B cell (primary cell): ENCODE data around the gene TMEM131L. TPM values are rescaled to one million over a fixed set of nuclear protein-coding genes. Genes with fewer than 3 reads are reported as not detected.

Experiments
- ATAC-seq: fragments of 200-7000 bp; cut with Tn5 transposase; one replicate; pipeline ENCODE4 v1.10.0; 2021; ENCODE audit warnings: low read depth, mild to moderate bottlenecking, moderate number of reproducible peaks, moderate library complexity
- CTCF ChIA-PET: fragments of 350-600 bp; sonication (Branson Sonifier 250); formaldehyde crosslinking; loops from one replicate; lab custom pipeline; 2021; ENCODE audit warnings: antibody characterized with exemption, inconsistent platforms; lab: Charles Lee
- POLR2A ChIA-PET: fragments of 350-600 bp; sonication (Branson Sonifier 250); formaldehyde crosslinking; loops from one replicate; lab custom pipeline; 2021; ENCODE audit warnings: antibody characterized with exemption; lab: Charles Lee
- DNase-seq: peaks from one replicate; pipeline ENCODE4 v3.0.0; 2013
- H2AFZ ChIP-seq: 2 replicates; pipeline ENCODE4 v1.6.1; 2012; ENCODE audit warnings: mild to moderate bottlenecking, low read depth, low read length; ENCODE audit not compliant: insufficient read depth, poor library complexity, severe bottlenecking
- H3K27ac ChIP-seq, 2 donors: 1 replicate in 1 of 2; 2 replicates in 1 of 2; pipeline ENCODE4 v1.5.1; 2012 to 2013; ENCODE audit warnings: low read length in 2 of 2, mild to moderate bottlenecking in 2 of 2, moderate library complexity in 1 of 2
- H3K27me3 ChIP-seq, 4 experiments: fragments of 200-600 bp in 1 of 4; sonication (generic) in 1 of 4; replicated peaks in 1 of 4; 1 replicate in 2 of 4; 2 replicates in 2 of 4; pipeline versions ENCODE4 v1.6.1 to v1.7.0; 2013 to 2016; ENCODE audit warnings: low read length in 3 of 4, mild to moderate bottlenecking in 2 of 4, mixed read lengths in 1 of 4, moderate library complexity in 1 of 4; ENCODE audit not compliant: insufficient read depth in 4 of 4, control insufficient read depth in 3 of 4; ENCODE audit errors: control extremely low read depth in 1 of 4
- H3K36me3 ChIP-seq, 2 experiments: replicated peaks in 1 of 2; 1 replicate in 1 of 2; 2 replicates in 1 of 2; pipeline versions ENCODE4 v1.6.1 to v1.7.1; 2013; ENCODE audit warnings: low read length in 1 of 2; ENCODE audit not compliant: insufficient read depth in 2 of 2, control insufficient read depth in 1 of 2; ENCODE audit errors: control extremely low read depth in 1 of 2, extremely low read depth in 1 of 2
- H3K4me1 ChIP-seq, 2 donors: fragments of 200-600 bp in 1 of 2; sonication (generic) in 1 of 2; 1 replicate in 1 of 2; 2 replicates in 1 of 2; pipeline versions ENCODE4 v1.5.1 to v1.6.1; 2013 to 2017; ENCODE audit warnings: low read length in 2 of 2; ENCODE audit not compliant: control insufficient read depth in 2 of 2, insufficient read depth in 2 of 2
- H3K4me2 ChIP-seq: replicated peaks from 2 replicates; pipeline ENCODE3; 2012; ENCODE audit warnings: mild to moderate bottlenecking, low read depth, low read length; ENCODE audit not compliant: poor library complexity, severe bottlenecking
- H3K4me3 ChIP-seq, 5 experiments: fragments of 200-600 bp in 1 of 5; sonication (generic) in 1 of 5; 1 replicate in 3 of 5; 2 replicates in 2 of 5; pipeline versions ENCODE4 v1.5.1 to v1.7.0; 2011 to 2016; ENCODE audit warnings: low read length in 4 of 5, mild to moderate bottlenecking in 4 of 5, low read depth in 2 of 5, control low read depth in 1 of 5, moderate library complexity in 1 of 5; ENCODE audit not compliant: insufficient read depth in 1 of 5; ENCODE audit errors: control extremely low read depth in 1 of 5, extremely low read depth in 1 of 5
- H3K79me2 ChIP-seq: fragments of 200-600 bp; sonication (generic); one replicate; pipeline ENCODE4 v1.6.0; 2016; ENCODE audit warnings: low read length; ENCODE audit not compliant: control insufficient read depth, insufficient read depth
- H3K9ac ChIP-seq: fragments of 200-600 bp; sonication (generic); 2 replicates; pipeline ENCODE4 v1.6.1; 2017; ENCODE audit warnings: mild to moderate bottlenecking, low read length, moderate library complexity
- H3K9me3 ChIP-seq, 3 donors: one replicate each; pipeline versions ENCODE4 v1.6.1 to v1.7.1; 2013; ENCODE audit warnings: low read length in 2 of 3; ENCODE audit not compliant: control insufficient read depth in 2 of 3, insufficient read depth in 1 of 3; ENCODE audit errors: control extremely low read depth in 1 of 3
- H4K20me1 ChIP-seq: 2 replicates; pipeline ENCODE4 v1.6.0; 2012; ENCODE audit warnings: mild to moderate bottlenecking, low read length; ENCODE audit not compliant: insufficient read depth, control insufficient read depth, poor library complexity, severe bottlenecking
- H3K27ac Mint-ChIP-seq: one replicate; pipeline ENCODE4 v1.8.0; 2021; ENCODE audit warnings: mixed read lengths
- H3K27me3 Mint-ChIP-seq: one replicate; pipeline ENCODE4 v1.8.0; 2021; ENCODE audit warnings: mixed read lengths
- H3K4me1 Mint-ChIP-seq: one replicate; pipeline ENCODE4 v1.8.0; 2021; ENCODE audit warnings: mixed read lengths
- H3K4me3 Mint-ChIP-seq: one replicate; pipeline ENCODE4 v1.8.0; 2021; ENCODE audit warnings: mixed read lengths
- H3K9me3 Mint-ChIP-seq: one replicate; pipeline ENCODE4 v1.8.0; 2022; ENCODE audit warnings: mixed read lengths; ENCODE audit not compliant: insufficient read depth
- EZH2 ChIP-seq: IDR thresholded peaks from 2 replicates; pipeline ENCODE4 v1.6.1; 2012; ENCODE audit warnings: borderline replicate concordance, low read depth, mild to moderate bottlenecking, moderate library complexity, low read length; ENCODE audit not compliant: insufficient read depth, poor library complexity, severe bottlenecking
- WGBS: methylation state at CpG from one replicate; pipeline ENCODE4 v1.1.5; 2013; ENCODE audit warnings: missing lambda C conversion rate; ENCODE audit not compliant: insufficient coverage; 5-methylcytosine and 5-hydroxymethylcytosine counted together
- intact Hi-C: fragments of 100-400 bp; cut with micrococcal nuclease; formaldehyde crosslinking; loops from one replicate; pipeline ENCODE4 v1.10.0; 2022
- polyA plus RNA-seq: library from polyadenylated mRNA; depleted of rRNA; stranded (reverse); fragments of >200 nt; gene quantifications from 2 replicates; pipeline ENCODE4 v1.2.3, GENCODE V29; 2012
- total RNA-seq, 2 donors: library from RNA; stranded (reverse); fragments of 120-200 nt in 1 of 2; gene quantifications; 1 replicate in 1 of 2; 2 replicates in 1 of 2; pipeline versions ENCODE4 v1.2.3 to v1.2.4, GENCODE V29; 2013 to 2022
- TF ChIP-seq, protein P1 (sequence below): fragments of 200-600 bp; IDR thresholded peaks from one replicate; pipeline ENCODE4 v1.8.0; 2022; ENCODE audit warnings: antibody characterized with exemption, mild to moderate bottlenecking

Gene TMEM131L
- total and polyA plus RNA-seq, 2 donors (not counting 1 experiment from before 2014, with no cell fraction given) = 56.4 to 120 TPM

DNA sequence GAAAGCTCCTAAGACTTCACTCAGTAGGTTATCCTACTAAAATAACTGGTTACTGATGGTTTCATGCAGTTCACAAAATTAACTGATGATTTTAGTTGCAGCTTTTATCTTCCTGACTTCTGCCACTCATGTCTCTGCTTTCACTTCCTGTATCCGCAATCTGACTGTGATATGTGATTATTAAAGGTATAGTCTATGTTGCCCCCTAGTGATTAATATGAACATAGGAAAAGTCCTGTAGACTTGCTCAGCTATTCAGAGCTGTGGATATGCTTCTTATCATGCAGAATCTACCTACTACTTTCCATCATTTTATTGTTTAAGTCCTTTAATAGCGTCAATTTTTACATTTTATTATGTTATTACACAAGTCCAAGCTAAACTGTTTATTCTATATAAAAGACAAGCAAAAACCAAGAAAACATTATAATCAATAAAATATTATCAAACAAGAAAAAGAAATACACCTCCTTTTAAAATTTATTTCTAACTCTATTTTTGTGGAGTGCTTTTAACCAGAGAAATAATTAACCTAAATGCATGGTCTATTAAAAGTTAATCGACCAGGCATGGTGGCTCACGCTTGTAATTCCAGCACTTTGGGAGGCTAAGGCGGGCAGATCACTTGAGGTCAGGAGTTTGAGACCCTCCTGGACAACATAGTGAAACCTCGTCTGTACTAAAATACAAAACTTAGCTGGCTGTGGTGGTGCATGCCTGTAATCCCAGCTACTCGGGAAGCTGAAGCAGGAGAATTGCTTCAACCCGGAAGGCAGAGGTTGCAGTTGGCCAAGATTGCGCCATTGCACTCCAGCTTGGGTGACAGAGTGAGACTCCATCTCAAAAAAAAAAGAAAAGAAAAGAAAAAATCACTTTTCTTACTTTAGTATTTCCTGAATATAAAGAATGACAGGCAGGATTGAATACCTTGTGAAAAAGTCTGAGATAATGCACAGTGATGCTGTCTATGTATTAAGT lies 177.5 kb downstream of the TMEM131L start:
- no peak overlapping the region for H3K4me2 ChIP-seq
- TF ChIP-seq, protein P1, sequence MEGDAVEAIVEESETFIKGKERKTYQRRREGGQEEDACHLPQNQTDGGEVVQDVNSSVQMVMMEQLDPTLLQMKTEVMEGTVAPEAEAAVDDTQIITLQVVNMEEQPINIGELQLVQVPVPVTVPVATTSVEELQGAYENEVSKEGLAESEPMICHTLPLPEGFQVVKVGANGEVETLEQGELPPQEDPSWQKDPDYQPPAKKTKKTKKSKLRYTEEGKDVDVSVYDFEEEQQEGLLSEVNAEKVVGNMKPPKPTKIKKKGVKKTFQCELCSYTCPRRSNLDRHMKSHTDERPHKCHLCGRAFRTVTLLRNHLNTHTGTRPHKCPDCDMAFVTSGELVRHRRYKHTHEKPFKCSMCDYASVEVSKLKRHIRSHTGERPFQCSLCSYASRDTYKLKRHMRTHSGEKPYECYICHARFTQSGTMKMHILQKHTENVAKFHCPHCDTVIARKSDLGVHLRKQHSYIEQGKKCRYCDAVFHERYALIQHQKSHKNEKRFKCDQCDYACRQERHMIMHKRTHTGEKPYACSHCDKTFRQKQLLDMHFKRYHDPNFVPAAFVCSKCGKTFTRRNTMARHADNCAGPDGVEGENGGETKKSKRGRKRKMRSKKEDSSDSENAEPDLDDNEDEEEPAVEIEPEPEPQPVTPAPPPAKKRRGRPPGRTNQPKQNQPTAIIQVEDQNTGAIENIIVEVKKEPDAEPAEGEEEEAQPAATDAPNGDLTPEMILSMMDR = peak; percentile 81
- TF ChIP-seq EZH2 = no peak
- no peaks in the 10 kb centered on the region for H3K79me2 ChIP-seq
- no peaks in the 10 kb centered on the region for H3K27me3 Mint-ChIP-seq
- no peak overlapping the region for H3K4me3 ChIP-seq
- H3K9me3 Mint-ChIP-seq = no peaks in the 10 kb centered on the region
- no peaks in the 10 kb centered on the region for H3K4me1 ChIP-seq
- no peak overlapping the region for H3K27ac Mint-ChIP-seq
- no peaks in the 10 kb centered on the region for H4K20me1 ChIP-seq
- H3K27me3 ChIP-seq = no peaks in the 10 kb centered on the region
- H2AFZ ChIP-seq = no peak overlapping the region
- 94% methylated on average over 6 of the region's 9 CpGs for WGBS
- intact Hi-C loops = loop anchor here (1.0 to 10.0 kb wide), 9 partner anchors 9 to 797 kb away; partner anchors contain the start of gene MND1
- H3K36me3 ChIP-seq = no peaks in the 10 kb centered on the region
- ChIA-PET CTCF (interaction anchor here (0.6 to 3.6 kb wide), 38 partner anchors 9 to 864 kb away, joined by 3 to 41 read pairs (median 4); partner anchors contain the start of genes ARFIP1, TIGD4 and TMEM131L), POLR2A (interaction anchor here (0.6 to 0.7 kb wide), 2 partner anchors 212 to 763 kb away, joined by 5 read pairs; no protein-coding TSS in a partner anchor)
- no peak overlapping the region for H3K4me3 Mint-ChIP-seq
- no peak overlapping the region for H3K9ac ChIP-seq
- peak; percentile 80 for DNase-seq
- H3K27ac ChIP-seq = no peak overlapping the region
- peaks cover 8% of the 10 kb centered on the region for H3K4me1 Mint-ChIP-seq
- peak; percentile 96 for ATAC-seq
- H3K9me3 ChIP-seq = peaks cover 0 to 10% (median 0%) of the 10 kb centered on the region in 3 donors

DNA sequence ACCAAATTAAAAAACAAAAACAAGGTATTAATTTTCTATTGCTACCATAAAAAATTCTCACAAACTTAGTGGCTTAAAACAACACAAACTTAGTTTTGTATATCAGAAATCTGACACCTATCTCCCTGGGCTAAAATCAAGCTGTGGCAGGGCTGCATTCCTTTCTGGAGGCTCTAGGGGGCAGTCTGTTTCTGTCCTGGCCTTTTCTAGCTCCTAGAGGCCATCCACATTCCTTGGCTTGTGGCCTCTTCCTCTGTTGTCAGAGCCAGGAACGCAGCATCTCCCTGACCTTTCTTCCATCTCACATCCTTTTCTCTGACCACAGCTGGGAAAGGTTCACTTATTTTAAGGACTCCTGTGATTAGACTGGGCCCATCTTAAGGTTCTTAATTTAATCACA lies 179.0 kb downstream of the TMEM131L start:
- ATAC-seq (no peak), DNase-seq (no peak)
- Histone ChIP-seq H3K27me3 (no peaks in the 10 kb centered on the region), H4K20me1 (no peaks in the 10 kb centered on the region), H3K4me1 (no peaks in the 10 kb centered on the region), H3K4me2 (no peak overlapping the region), H3K79me2 (no peaks in the 10 kb centered on the region), H3K9me3 (peaks cover 0 to 3% (median 0%) of the 10 kb centered on the region in 3 donors), H2AFZ (no peak overlapping the region), H3K27ac (no peak overlapping the region), H3K36me3 (no peaks in the 10 kb centered on the region), H3K9ac (no peak overlapping the region), H3K4me3 (no peak overlapping the region)
- CTCF ChIA-PET = interaction anchor here (1.1 to 3.6 kb wide), 6 partner anchors 105 to 562 kb away, joined by 3 to 41 read pairs (median 13); no protein-coding TSS in a partner anchor
- TF ChIP-seq, protein P1 = peak; percentile 20
- no peak for TF ChIP-seq EZH2
- peaks cover 8% of the 10 kb centered on the region for H3K4me1 Mint-ChIP-seq
- no CpG with 5 or more reads among the region's 1 CpG for WGBS
- no peaks in the 10 kb centered on the region for H3K27me3 Mint-ChIP-seq
- POLR2A ChIA-PET = no interaction called here
- intact Hi-C loops = loop anchor here (10.0 kb wide), 1 partner anchor 420 kb away; no protein-coding TSS in a partner anchor
- H3K9me3 Mint-ChIP-seq = no peaks in the 10 kb centered on the region
- no peak overlapping the region for H3K4me3 Mint-ChIP-seq
- no peak overlapping the region for H3K27ac Mint-ChIP-seq
